Endodermal cell (in vitro differentiated cells): ENCODE results near the gene AGBL1. TPM values are rescaled to one million over a fixed set of nuclear protein-coding genes. Genes with fewer than 3 reads are reported as not detected.
"Not testable (repeated sequence)": the region's sequence is repeated elsewhere in the genome, so short reads cannot be mapped to it uniquely, and the experiment has no call there.

Experiments
- DNase-seq: peaks from one replicate; pipeline ENCODE4 v3.0.0-alpha.2; 2017
- H3K27ac ChIP-seq: 2 replicates; pipeline ENCODE4 v1.5.1; 2013; ENCODE audit warnings: mild to moderate bottlenecking, low read depth, low read length, moderate library complexity
- H3K27me3 ChIP-seq: 2 replicates; pipeline ENCODE4 v1.6.1; 2013; ENCODE audit warnings: mild to moderate bottlenecking, low read length, moderate library complexity; ENCODE audit not compliant: insufficient read depth, control insufficient read depth, poor library complexity, severe bottlenecking
- H3K36me3 ChIP-seq: 2 replicates; pipeline ENCODE4 v1.7.0; 2013; ENCODE audit warnings: mild to moderate bottlenecking, low read length, moderate library complexity; ENCODE audit not compliant: control insufficient read depth, insufficient read depth
- H3K4me1 ChIP-seq: one replicate; pipeline ENCODE4 v1.7.0; 2013; ENCODE audit warnings: low read length; ENCODE audit not compliant: control insufficient read depth, insufficient read depth
- H3K4me3 ChIP-seq: 2 replicates; pipeline ENCODE4 v1.5.1; 2013; ENCODE audit warnings: mild to moderate bottlenecking, low read length, moderate library complexity
- H3K9ac ChIP-seq: 2 replicates; pipeline ENCODE4 v1.6.1; 2013; ENCODE audit warnings: mild to moderate bottlenecking, low read length, moderate library complexity; ENCODE audit not compliant: poor library complexity, severe bottlenecking; ENCODE audit errors: extremely low read depth
- H3K9me3 ChIP-seq: 2 replicates; pipeline ENCODE4 v1.6.1; 2013; ENCODE audit warnings: mild to moderate bottlenecking, low read length, moderate library complexity; ENCODE audit not compliant: control insufficient read depth
- H3K27ac Mint-ChIP-seq: 2 replicates; pipeline ENCODE4 v1.8.0; 2020; ENCODE audit warnings: mixed read lengths
- H3K27me3 Mint-ChIP-seq: 2 replicates; pipeline ENCODE4 v1.8.0; 2021; ENCODE audit warnings: mild to moderate bottlenecking, mixed read lengths; ENCODE audit not compliant: insufficient read depth
- H3K36me3 Mint-ChIP-seq: 2 replicates; pipeline ENCODE4 v1.8.0; 2020; ENCODE audit warnings: low read depth, mixed read lengths
- H3K4me1 Mint-ChIP-seq: 2 replicates; pipeline ENCODE4 v1.8.0; 2020; ENCODE audit warnings: mixed read lengths
- H3K4me3 Mint-ChIP-seq: 2 replicates; pipeline ENCODE4 v1.8.0; 2020; ENCODE audit warnings: mild to moderate bottlenecking, moderate library complexity, mixed read lengths
- H3K9me3 Mint-ChIP-seq: 2 replicates; pipeline ENCODE4 v1.8.0; 2020; ENCODE audit warnings: mild to moderate bottlenecking, mixed read lengths
- CTCF ChIP-seq: fragments of 200-600 bp; sonication (generic); conservative IDR thresholded peaks from 2 replicates; pipeline ENCODE4 v1.5.0; 2021; ENCODE audit warnings: antibody characterized with exemption, mild to moderate bottlenecking
- WGBS, 2 experiments: methylation state at CpG; one replicate each; pipeline versions ENCODE4 v1.1.5 to v1.1.7; 2013; ENCODE audit warnings: missing lambda C conversion rate in 2 of 2, mixed read lengths in 1 of 2; ENCODE audit not compliant: insufficient coverage in 1 of 2, insufficient read length in 1 of 2; 5-methylcytosine and 5-hydroxymethylcytosine counted together
- total RNA-seq, 2 donors: library from RNA; stranded (reverse); fragmentation: NEBNext Ultra II Directional in 1 of 2; extraction: Animal tissue kit (Norgen Biotek cat#: 25700) in 1 of 2; gene quantifications; 2 replicates in 1 of 2; 3 replicates in 1 of 2; pipeline ENCODE4 v1.2.1, GENCODE V29; 2021

Gene AGBL1
- total RNA-seq, 2 donors from 2014 or later = 0.07 to 0.11 TPM

- no peak for DNase-seq
- Mint-ChIP-seq H3K27ac (no peak overlapping the region), H3K4me3 (no peak overlapping the region), H3K36me3 (no peaks in the 10 kb centered on the region), H3K9me3 (no peaks in the 10 kb centered on the region), H3K4me1 (peaks cover 20% of the 10 kb centered on the region), H3K27me3 (no peaks in the 10 kb centered on the region)
- H3K4me3 ChIP-seq = no peak overlapping the region
- no peaks in the 10 kb centered on the region for H3K9me3 ChIP-seq
- H3K27me3 ChIP-seq = no peaks in the 10 kb centered on the region
- 73 to 95% methylated on average over 1 to 2 of the region's 2 CpGs for WGBS, 2 experiments
- peak; percentile 52 for TF ChIP-seq CTCF
- H3K4me1 ChIP-seq = peaks cover 2% of the 10 kb centered on the region
- H3K9ac ChIP-seq = no peak overlapping the region
- H3K36me3 ChIP-seq = no peaks in the 10 kb centered on the region
- H3K27ac ChIP-seq = no peak overlapping the region
These were observed 953.4 kb downstream of the AGBL1 start for GRCh38 chr15:87033056-87033455.

- Mint-ChIP-seq H3K9me3 (no peaks in the 10 kb centered on the region), H3K27ac (no peak overlapping the region), H3K4me1 (peaks cover 29% of the 10 kb centered on the region), H3K27me3 (no peaks in the 10 kb centered on the region), H3K4me3 (no peak overlapping the region), H3K36me3 (no peaks in the 10 kb centered on the region)
- H3K9me3 ChIP-seq = no peaks in the 10 kb centered on the region
- H3K4me1 ChIP-seq = peaks cover 2% of the 10 kb centered on the region
- no peak overlapping the region for H3K4me3 ChIP-seq
- no peak overlapping the region for H3K27ac ChIP-seq
- WGBS, 2 experiments = 96% methylated on average over 10 of the region's 16 CpGs; no CpG with 5 or more reads in 1 of the 2 experiments
- H3K36me3 ChIP-seq = no peaks in the 10 kb centered on the region
- H3K9ac ChIP-seq = no peak overlapping the region
- no peak for DNase-seq
- no peaks in the 10 kb centered on the region for H3K27me3 ChIP-seq
- no peak for TF ChIP-seq CTCF
These were observed 955.2 kb downstream of the AGBL1 start for GRCh38 chr15:87034886-87035285.

GRCh38 chr15:87038404-87038803 lies 958.7 kb downstream of the AGBL1 start:
- Histone ChIP-seq H3K4me1 (peaks cover 2% of the 10 kb centered on the region), H3K27ac (no peak overlapping the region), H3K9ac (no peak overlapping the region), H3K36me3 (no peaks in the 10 kb centered on the region), H3K9me3 (no peaks in the 10 kb centered on the region), H3K4me3 (peak overlapping the region; percentile 75), H3K27me3 (no peaks in the 10 kb centered on the region)
- peak overlapping the region; percentile 87 for H3K27ac Mint-ChIP-seq
- TF ChIP-seq CTCF = no peak
- H3K9me3 Mint-ChIP-seq = no peaks in the 10 kb centered on the region
- H3K4me1 Mint-ChIP-seq = peaks cover 23% of the 10 kb centered on the region
- H3K36me3 Mint-ChIP-seq = no peaks in the 10 kb centered on the region
- H3K4me3 Mint-ChIP-seq = peak overlapping the region; percentile 37
- WGBS, 2 experiments = 33% methylated on average over 3 of the region's 3 CpGs; no CpG with 5 or more reads in 1 of the 2 experiments
- no peaks in the 10 kb centered on the region for H3K27me3 Mint-ChIP-seq
- peak; percentile 86 for DNase-seq

GRCh38 chr15:87042619-87043018 lies 962.9 kb downstream of the AGBL1 start:
- H3K27ac ChIP-seq, H3K4me1 ChIP-seq, H3K9ac ChIP-seq, H3K9me3 ChIP-seq, H3K27me3 ChIP-seq, H3K9me3 Mint-ChIP-seq, H3K4me3 ChIP-seq, H3K36me3 Mint-ChIP-seq, DNase-seq, H3K27ac Mint-ChIP-seq, H3K36me3 ChIP-seq, H3K27me3 Mint-ChIP-seq, H3K4me3 Mint-ChIP-seq: not testable (repeated sequence)
- peaks cover 16% of the 10 kb centered on the region for H3K4me1 Mint-ChIP-seq
- 50 to 88% methylated on average over 1 to 4 of the region's 4 CpGs for WGBS, 2 experiments
